HUES6 (cell line): ENCODE data around the gene HIF1A.

ENCODE experiments used
- H3K27ac ChIP-seq: 2 replicates; pipeline ENCODE4 v1.7.0; 2013; ENCODE audit warnings: low read depth, mild to moderate bottlenecking, low read length, inconsistent platforms
- H3K27me3 ChIP-seq: 2 replicates; pipeline ENCODE4 v1.6.1; 2013; ENCODE audit warnings: low read length; ENCODE audit not compliant: control insufficient read depth, insufficient read depth
- H3K36me3 ChIP-seq: 2 replicates; pipeline ENCODE4 v1.6.1; 2013; ENCODE audit warnings: low read length; ENCODE audit not compliant: control insufficient read depth, insufficient read depth
- H3K4me1 ChIP-seq: 2 replicates; pipeline ENCODE4 v1.6.1; 2013; ENCODE audit warnings: low read length; ENCODE audit not compliant: control insufficient read depth, insufficient read depth
- H3K4me3 ChIP-seq: 2 replicates; pipeline ENCODE4 v1.5.1; 2013; ENCODE audit warnings: low read depth, low read length
- H3K9ac ChIP-seq: one replicate; pipeline ENCODE4 v1.6.1; 2013; ENCODE audit warnings: mild to moderate bottlenecking, low read length
- H3K9me3 ChIP-seq: 2 replicates; pipeline ENCODE4 v1.6.1; 2013; ENCODE audit warnings: low read depth, low read length; ENCODE audit not compliant: control insufficient read depth, insufficient read depth

HIF1A gene

DNA sequence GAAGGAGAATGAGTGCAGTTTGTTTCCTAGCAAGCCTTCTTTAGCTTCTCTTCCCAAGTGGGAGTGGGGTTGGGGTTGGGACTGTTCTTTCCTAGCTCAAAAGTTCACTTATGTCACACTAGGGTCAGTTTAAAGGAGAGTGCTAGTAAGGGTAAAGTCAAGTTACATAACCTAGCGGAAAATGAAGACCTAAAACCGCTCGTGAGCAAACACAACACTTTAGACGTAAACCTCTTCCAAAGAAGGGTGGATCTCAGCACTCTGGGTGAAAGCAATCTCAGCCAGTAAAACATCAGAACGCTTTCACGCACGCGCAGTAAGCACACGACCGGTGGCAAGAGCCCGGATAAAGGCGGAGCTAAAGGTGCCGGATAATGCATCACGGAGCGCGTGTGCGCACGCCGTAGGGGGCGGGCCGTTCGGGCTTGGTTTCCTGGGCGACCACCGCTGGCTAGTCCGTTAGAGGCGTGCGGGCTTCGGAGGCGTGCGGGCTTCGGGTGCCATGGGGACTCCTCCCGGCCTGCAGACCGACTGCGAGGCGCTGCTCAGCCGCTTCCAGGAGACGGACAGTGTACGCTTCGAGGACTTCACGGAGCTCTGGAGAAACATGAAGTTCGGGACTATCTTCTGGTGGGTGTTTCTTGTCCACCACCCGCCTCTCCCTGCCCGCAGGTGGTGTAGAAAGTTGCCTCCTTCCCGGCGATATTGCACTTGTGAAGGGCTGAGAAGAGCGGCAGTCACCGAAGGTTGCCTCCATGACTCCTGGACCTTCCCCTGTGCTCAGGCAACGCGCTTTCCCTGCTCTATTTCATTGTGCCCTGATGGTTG lies 66.9 kb downstream of the HIF1A start, which contains the start of gene SNAPC1:
Gene SNAPC1 (plus strand): TSS at position 462 of the 828 bp plus-strand sequence. CDS start 41 bp downstream, at position 503.
- Histone ChIP-seq H3K27ac (peak within 1 kb of the TSS; percentile 55), H3K9me3 (no peaks in the 10 kb centered on the region), H3K9ac (peak within 1 kb of the TSS; percentile 76)

DNA sequence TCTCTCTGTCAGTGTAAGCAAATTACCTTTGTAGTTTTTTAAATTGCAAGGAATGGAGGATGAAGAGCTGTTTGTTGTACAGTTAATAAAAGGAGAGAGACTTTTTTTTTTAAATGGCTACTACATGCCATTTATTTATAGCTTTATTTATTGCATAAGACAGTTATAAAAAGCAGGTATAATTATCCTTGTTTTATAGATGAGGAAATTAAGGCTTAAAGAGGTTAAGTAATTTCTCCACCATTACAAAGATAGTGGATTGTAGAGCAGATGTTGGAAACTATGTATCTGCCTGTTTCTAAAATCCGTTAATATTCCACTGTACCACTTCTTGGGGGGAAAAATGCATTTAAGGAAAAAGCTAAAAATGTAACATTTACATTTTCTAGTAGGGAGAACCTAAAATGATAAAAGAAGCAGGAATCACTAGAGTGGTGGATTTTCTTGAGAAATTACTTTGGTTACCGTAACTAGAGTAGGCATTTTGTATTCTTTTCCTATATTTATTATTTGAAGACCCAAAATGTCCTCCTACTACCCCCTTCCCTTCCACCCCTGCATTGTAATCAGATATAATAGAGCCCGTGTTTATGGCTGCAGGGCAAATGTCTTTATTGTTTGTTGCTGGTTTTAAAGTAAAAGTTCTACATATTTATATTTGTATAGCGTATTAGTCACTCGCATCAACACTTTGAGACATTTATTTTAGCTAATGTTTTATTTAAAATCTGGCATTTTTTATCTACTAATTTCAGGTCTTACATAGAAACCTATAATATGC lies 69.2 kb downstream of the HIF1A start:
- Histone ChIP-seq H3K4me3 (peak overlapping the region; percentile 84), H3K4me1 (peaks cover 20% of the 10 kb centered on the region), H3K27ac (no peak overlapping the region), H3K9me3 (no peaks in the 10 kb centered on the region), H3K27me3 (no peaks in the 10 kb centered on the region), H3K36me3 (peaks cover 23% of the 10 kb centered on the region), H3K9ac (no peak overlapping the region)

More for the DNA sequence above, 66.9 kb downstream of the HIF1A start, which contains the start of gene SNAPC1:
- no peaks in the 10 kb centered on the region for H3K27me3 ChIP-seq
- H3K4me1 ChIP-seq, result peaks cover 20% of the 10 kb centered on the region
- peaks cover 2% of the 10 kb centered on the region; the same call in 1 of the 2 replicates for H3K36me3 ChIP-seq
- peak within 1 kb of the TSS; percentile 84 for H3K4me3 ChIP-seq

DNA sequence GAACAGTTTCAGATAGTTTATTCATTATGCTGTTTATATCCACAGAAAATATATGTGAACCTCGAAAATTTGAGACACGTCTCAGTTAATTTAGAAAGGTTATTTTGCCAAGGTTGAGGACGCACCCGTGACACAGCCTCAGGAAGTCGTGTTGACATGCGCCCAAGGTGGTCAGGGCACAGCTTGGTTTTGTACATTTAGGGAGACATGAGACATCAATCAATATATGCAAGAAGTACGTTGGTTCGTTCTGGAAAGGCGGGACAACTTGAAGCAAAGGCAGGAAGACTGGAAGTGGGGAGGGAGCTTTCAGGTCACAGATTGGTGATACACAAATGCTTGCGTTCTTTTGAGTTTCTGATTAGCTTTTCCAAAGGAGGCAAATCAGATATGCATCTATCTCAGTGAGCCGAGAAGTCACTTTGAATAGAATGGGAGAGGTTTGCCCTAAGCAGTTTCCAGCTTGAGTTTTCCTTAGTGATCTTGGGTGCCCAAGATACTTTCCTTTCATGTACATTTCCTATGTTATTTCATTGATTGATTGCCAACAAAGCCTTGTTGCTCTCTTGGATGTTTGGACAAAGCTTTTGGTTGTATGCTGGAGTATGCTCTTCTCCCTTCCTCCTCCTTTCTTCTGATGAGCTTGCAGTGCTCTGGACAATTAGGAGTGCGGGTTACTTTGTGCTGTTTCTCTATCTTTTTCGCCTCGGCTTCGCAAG lies 70.1 kb downstream of the HIF1A start:
- H3K36me3 ChIP-seq, result peaks cover 31% of the 10 kb centered on the region
- no peak overlapping the region for H3K27ac ChIP-seq
- no peaks in the 10 kb centered on the region for H3K9me3 ChIP-seq
- peak overlapping the region; percentile 84 for H3K4me3 ChIP-seq
- H3K27me3 ChIP-seq, result no peaks in the 10 kb centered on the region
- peaks cover 20% of the 10 kb centered on the region for H3K4me1 ChIP-seq
- no peak overlapping the region for H3K9ac ChIP-seq

DNA sequence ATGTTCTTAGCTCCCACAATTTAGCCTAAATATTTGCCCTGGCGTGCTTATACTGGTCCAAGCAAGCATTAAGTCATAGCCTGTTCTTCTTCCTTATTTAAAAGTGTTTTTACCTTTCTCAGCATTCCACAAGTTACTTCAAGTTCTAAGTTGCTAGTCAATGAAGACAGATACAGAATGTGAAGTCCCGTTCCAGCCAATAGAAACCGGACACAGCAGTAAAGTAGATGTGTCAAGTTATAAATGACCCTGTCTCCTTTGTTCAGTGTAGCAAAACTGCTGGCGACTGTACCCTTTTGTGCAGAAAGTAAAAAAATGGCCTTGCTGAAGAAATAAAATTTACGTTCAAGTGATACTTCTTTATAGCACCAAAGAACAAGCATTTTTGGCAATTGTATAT lies 70.8 kb downstream of the HIF1A start:
- Histone ChIP-seq H3K27me3 (no peaks in the 10 kb centered on the region), H3K36me3 (peaks cover 38% of the 10 kb centered on the region), H3K9me3 (no peaks in the 10 kb centered on the region), H3K4me3 (no peak overlapping the region; the same call in 1 of the 2 replicates), H3K4me1 (peaks cover 20% of the 10 kb centered on the region), H3K27ac (no peak overlapping the region), H3K9ac (no peak overlapping the region)

DNA sequence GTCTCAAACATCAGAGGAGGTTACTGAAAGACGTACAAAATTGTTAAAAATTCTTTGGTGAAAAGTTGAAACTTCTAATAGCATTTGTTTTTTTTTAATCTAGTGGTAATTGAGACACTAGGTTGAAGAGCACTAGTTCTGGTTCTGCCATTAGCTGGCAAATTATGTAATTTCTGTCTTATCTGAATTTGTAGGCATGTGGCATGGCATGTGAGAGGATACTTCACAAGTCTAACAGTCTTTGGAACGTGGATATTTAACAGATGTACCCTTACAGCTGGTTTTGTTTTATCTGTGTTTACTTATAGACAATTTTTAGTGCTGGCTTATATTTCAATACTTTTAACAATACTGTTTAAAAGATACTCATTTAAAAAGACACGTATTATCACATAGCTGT lies 72.9 kb downstream of the HIF1A start:
- Histone ChIP-seq H3K9ac (no peak overlapping the region), H3K36me3 (peaks cover 59% of the 10 kb centered on the region)

DNA sequence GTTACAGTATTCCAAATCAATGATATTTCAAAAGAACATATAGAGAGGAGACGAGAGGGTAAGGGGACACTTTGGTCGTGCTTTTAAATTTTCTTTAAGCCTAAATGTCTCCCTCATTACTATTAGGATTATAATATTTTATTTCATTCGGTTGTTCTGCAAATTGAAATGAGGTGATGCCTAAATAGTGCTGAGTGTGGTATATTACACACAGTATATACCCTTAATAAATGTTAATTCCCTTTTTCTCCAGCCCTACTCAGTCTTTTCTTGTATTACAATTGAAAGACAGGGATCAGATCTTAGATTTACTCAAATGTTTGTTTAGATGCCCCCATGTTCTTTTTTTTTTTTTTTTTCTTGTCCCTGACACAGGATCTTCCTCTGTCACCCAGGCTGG lies 74.6 kb downstream of the HIF1A start:
- Histone ChIP-seq H3K36me3 (peaks cover 72% of the 10 kb centered on the region), H3K9ac (no peak overlapping the region), H3K27me3 (no peaks in the 10 kb centered on the region), H3K4me1 (peaks cover 10% of the 10 kb centered on the region), H3K27ac (no peak overlapping the region), H3K4me3 (no peak overlapping the region), H3K9me3 (no peaks in the 10 kb centered on the region)

More for the DNA sequence above, 72.9 kb downstream of the HIF1A start:
- no peaks in the 10 kb centered on the region for H3K9me3 ChIP-seq
- H3K4me1 ChIP-seq, result peaks cover 15% of the 10 kb centered on the region
- H3K27me3 ChIP-seq, result no peaks in the 10 kb centered on the region
- H3K27ac ChIP-seq, result no peak overlapping the region
- no peak overlapping the region for H3K4me3 ChIP-seq

DNA sequence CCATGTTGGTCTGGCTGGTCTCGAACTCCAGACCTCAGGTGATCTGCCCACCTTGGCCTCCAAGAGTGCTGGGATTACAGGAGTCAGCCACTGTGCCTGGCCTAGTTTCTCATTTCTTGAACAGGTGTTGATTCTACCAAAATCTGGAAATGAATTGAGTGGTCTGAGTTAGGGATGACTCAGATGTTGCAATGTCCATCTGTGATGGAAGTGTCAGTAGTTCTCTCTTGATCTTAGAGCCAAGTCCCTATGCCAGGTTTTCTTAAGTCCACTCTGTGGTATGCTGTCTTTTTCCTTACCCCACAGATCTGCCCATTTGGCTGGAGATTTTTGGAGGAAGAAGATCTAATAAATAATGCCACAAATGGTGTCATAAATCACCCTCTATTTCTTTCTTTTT lies 79.5 kb downstream of the HIF1A start:
- Histone ChIP-seq H3K9me3 (no peaks in the 10 kb centered on the region), H3K27me3 (no peaks in the 10 kb centered on the region), H3K4me3 (no peak overlapping the region), H3K36me3 (peaks cover 86% of the 10 kb centered on the region), H3K4me1 (no peaks in the 10 kb centered on the region), H3K9ac (no peak overlapping the region), H3K27ac (no peak overlapping the region)

DNA sequence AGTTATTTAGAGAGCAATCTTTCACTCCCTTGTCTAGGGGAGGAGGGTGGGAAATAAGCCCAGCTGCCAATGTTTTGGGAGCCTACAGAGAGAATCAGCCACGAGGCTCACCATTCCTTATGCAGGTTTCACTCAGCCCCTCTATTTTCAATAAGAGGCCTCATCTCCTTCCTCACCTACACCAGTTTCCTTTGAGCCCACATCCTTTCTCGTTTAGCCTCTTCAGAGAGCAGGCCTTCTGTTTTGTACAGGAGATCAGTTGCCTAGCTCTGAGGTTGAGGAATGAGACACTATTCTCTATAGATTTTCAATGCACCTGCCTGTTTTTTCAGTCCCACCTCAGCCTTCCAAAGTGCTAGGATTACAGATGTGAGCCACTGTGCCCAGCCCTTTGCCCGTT lies 84.8 kb downstream of the HIF1A start:
- Histone ChIP-seq H3K36me3 (peaks cover 85% of the 10 kb centered on the region), H3K27me3 (no peaks in the 10 kb centered on the region), H3K9me3 (no peaks in the 10 kb centered on the region), H3K4me1 (no peaks in the 10 kb centered on the region), H3K4me3 (no peak overlapping the region), H3K9ac (no peak overlapping the region), H3K27ac (no peak overlapping the region)

DNA sequence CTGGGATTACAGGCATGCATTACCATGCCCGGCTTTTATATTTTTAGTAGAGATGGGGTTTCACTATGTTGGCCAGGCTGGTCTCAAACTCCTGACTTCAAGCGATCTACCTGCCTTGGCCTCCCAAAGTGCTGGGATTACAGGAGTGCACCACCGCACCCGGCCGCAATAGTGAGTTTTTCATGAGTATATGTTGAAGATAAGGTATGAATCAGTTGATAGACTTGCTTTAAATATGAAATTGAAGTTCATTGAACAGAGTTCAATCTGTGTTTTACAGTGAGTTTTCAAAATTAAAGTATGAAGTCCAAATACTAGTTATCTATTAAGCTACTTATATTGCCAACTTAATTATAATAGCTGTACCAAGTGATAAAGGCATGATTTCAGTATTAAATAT lies 102.0 kb downstream of the HIF1A start:
- Histone ChIP-seq H3K9me3 (no peaks in the 10 kb centered on the region), H3K36me3 (peaks cover 26% of the 10 kb centered on the region), H3K27ac (no peak overlapping the region)

More for the DNA sequence above, 102.0 kb downstream of the HIF1A start:
- Histone ChIP-seq H3K4me1 (peaks cover 8% of the 10 kb centered on the region; the same call in 1 of the 2 replicates), H3K4me3 (no peak overlapping the region), H3K9ac (no peak overlapping the region), H3K27me3 (no peaks in the 10 kb centered on the region)
